Muscle of back (tissue), 13 donors: Measurements from ENCODE around the gene ST8SIA3. TPM values are rescaled to one million over a fixed set of nuclear protein-coding genes. Genes with fewer than 3 reads are reported as not detected.

Experiments used
- DNase-seq, 3 donors: peaks; one replicate each; pipeline versions ENCODE4 v3.0.0 to v3.0.0-alpha.2; 2013
- long read RNA-seq, 9 donors: transcript quantifications; one replicate each; lab custom pipeline, GENCODE V29; 2026
- polyA plus RNA-seq, 10 donors: library from polyadenylated mRNA; unstranded; fragments of 120-200 nt; gene quantifications; one replicate each; pipeline ENCODE4 v1.2.1, GENCODE V29; 2013; ENCODE audit not compliant: insufficient read length in 10 of 10

The ST8SIA3 gene, protein sequence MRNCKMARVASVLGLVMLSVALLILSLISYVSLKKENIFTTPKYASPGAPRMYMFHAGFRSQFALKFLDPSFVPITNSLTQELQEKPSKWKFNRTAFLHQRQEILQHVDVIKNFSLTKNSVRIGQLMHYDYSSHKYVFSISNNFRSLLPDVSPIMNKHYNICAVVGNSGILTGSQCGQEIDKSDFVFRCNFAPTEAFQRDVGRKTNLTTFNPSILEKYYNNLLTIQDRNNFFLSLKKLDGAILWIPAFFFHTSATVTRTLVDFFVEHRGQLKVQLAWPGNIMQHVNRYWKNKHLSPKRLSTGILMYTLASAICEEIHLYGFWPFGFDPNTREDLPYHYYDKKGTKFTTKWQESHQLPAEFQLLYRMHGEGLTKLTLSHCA
- polyA plus RNA-seq = under 1 TPM in 7 of 10 donors, not detected in 3; 0.01 to 0.75 (median 0.10) TPM
- long read RNA-seq, donor 1 = 0 reads
- long read RNA-seq, donor 2 = 0 reads
- long read RNA-seq, donor 3 = 0 reads
- long read RNA-seq, donor 4 = 0 reads
- long read RNA-seq, donor 5 = 0 reads
- long read RNA-seq, donor 6 = 0 reads
- long read RNA-seq, donor 7 = 0 reads
- long read RNA-seq, donor 8 = 0 reads
- long read RNA-seq, donor 9 = 0 reads

DNA sequence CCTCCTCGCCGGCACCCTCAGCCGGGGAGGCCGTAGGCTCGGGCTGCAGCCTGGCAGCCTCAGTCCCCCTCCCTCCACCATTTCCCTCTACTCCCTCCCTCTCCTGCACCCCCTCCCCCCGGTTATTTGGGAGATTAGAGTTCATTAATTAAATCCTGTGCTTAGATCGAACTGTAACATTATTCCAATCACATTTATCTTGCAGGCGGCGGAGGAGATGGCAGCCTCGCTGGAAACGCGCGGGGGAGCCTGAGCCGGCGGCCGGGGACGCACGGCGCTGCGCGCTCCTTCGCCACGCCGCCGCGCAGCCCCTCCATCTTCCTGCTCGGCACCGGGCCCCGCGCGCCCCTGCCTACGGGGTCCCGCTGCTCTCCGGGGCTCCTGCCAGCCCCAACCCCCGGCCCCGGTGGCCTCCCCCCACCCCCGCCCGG is at the start of gene ST8SIA3:
Gene ST8SIA3 (plus strand): TSS at position 287 of the 431 bp plus-strand sequence. CDS start 290 bp downstream, outside the sequence.
- no peak for DNase-seq

DNA sequence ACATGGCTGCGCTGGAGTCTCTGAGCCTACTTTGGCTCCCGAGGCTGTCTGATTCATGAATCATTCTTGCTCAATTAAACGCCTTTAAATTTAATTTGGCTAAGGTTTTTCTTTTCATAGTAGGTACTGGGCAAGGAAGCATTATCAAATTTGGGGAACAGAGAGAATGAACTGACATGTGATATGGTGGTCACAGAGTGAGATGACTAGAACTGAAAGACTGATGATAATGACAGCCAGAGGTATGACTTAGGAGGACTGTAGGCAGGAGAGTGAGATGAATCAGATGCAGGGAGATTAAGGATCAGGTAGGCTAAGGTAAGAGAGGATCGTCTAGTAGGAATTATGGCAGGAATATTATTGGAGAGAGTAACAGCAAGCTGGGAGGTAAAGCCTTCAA is 40.9 kb upstream of the ST8SIA3 start:
- DNase-seq = no peak

DNA sequence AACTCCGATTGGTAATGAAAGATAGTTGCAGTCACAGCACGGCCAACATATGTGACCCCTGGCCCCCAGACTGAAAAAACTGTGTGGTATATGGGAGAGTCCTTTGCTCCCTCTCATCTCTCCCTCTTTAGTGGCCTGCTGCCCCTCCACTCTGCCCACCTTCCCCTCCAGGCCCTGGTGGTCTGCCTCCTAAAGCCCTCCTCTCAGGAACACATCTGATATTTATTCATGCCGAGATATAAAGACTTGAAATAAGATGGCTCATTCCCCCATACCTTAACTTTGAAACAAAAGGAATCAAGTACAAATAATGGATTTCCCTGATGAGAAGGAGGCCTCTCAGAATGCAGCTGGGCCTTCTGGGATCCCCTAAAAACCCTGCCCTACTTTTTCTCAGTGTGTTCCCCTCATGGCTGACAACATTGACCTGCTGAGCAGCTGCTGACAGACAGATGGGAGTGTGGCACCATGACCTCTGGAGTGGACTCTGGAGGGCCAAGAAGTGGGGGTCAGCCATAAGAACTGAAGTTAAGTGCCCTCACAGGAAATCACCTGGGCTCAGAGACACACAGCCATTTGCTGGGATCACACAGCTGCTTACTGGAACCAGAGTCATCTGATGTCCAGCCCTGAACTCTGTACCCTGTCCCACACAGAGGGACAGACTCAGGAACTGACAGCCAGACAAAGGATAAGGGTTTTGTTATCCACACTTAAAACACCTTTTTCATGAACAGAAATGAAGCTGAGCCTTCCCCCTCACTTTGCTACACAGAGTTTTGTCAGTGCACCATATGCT is 39.8 kb upstream of the ST8SIA3 start:
- DNase-seq = no peak

GRCh38 chr18:57320603-57321002 is 31.8 kb upstream of the ST8SIA3 start:
- no peak for DNase-seq

DNA sequence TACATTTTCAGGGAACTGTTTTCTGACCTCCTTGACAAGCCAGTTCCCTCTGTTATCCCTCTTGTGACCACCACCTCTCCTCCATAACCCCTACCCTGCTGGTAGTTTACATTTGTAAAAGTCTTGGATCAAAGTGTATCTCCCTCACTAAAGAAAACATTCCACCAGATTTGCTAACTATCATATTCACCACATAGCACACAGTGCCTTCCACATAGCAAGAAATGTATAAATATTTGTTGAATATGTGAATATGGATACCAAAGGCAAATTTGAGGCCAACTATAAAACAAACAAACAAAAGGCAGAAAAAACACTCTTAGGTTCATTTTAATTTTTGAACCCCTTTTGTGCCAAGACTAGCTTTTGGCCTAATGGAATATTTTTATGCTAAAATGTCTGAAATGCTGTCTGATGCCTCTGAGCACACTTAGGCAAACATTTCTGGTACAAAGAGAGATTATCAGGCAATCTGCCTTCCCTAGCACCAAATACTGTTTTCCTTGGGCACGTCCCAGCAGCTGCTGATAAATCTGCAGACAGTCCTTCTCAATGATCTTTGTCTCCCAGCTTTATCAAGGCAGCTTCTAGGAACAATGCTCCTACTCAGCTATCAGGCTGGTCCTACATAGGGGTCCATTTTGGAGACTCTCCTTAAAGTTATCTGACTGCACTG is 26.7 kb upstream of the ST8SIA3 start:
- DNase-seq = no peak

DNA sequence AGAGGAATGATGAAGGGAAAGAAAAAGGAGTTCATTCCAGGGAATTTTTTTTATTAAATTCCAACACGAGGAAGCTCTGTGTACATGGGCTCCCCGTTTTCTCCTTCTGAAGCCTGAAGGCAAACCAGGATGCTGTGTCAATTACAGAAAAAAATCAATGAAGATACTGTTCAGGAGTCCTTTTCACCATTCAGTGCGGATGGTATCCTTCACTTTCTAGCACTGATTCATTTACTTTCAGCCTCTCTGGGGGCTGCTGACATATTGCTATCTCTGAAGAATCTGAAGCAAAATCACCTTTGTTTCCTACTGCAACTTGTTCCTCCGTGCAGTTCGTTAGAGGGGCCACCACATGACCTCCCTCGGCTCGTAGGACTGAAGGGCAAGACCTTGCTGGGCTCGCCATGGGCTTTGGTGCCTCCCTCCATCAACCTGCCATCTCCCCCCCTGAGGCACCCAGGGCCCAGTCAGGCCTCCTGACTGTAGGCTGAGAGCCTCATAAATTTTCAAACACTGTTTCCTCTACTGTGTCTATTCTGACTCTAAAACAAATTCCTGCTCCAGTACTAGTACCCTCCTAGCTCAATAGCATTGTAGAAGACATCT is 25.5 kb upstream of the ST8SIA3 start:
- DNase-seq = no peak

DNA sequence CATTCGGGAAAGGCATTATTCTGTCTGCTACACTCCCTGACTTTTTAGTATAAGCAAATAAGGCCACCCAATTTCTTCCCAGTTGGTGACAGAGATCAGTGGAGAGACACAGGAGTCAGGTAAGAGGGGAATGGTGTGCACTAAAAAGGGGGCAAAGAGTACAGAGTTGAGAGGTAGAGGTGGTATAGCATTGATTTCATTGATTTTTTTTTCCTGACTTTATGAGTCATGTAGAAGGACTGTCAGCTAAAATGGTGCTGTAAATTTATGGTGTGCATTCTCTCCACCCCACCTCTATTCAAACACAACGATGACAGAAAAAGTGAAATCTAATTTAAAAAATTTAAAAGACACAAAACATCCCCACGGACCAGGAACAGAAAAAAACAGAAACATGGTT is 23.7 kb upstream of the ST8SIA3 start:
- DNase-seq = no peak

DNA sequence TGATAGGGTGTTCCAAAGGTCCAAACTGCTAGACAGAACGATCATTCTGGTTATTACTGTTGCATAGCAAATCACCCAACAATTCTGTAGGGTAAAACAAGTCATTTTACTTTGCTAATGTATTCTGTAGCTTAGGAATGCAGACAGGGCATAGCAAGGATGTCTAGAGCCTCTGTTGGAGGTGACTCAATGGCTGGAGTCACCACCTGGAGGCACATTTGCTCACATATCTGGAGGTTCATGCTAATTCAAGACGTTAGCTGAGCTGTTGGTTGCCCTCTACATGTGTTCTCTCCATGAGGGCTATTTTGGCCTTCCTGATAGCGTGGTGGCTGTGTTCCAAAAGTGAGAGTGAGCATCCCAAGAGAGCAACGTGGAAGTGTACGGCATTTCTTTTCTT is 22.5 kb upstream of the ST8SIA3 start:
- no peak for DNase-seq

GRCh38 chr18:57331718-57332117 is 20.6 kb upstream of the ST8SIA3 start:
- no peak for DNase-seq

GRCh38 chr18:57333940-57334339 is 18.4 kb upstream of the ST8SIA3 start:
- no peak for DNase-seq

GRCh38 chr18:57334383-57334782 is 18.0 kb upstream of the ST8SIA3 start:
- no peak for DNase-seq

DNA sequence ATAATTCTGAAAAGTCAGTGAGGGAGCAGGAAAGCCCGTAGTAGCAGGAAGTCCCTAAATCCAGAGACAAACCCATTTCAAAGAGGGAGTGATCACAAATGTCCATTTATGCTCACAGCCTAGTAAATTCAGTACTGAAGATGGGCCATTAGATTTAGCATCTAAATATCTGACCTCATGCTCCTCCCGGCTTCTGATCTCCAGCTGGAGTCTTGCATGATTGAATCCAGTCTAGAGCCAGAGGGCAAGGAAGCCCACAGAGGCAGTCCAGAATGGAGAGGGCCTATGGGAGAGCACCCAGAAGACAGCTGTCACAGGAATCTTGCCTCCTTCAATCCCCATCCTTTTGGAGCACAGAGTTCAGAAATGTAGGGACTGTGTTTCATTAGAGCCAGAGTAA is 16.0 kb upstream of the ST8SIA3 start:
- no peak for DNase-seq

- DNase-seq = no peak
Observed at GRCh38 chr18:57337890-57338289, 14.5 kb upstream of the ST8SIA3 start.

GRCh38 chr18:57343833-57344232 is 8.5 kb upstream of the ST8SIA3 start:
- DNase-seq = no peak

DNA sequence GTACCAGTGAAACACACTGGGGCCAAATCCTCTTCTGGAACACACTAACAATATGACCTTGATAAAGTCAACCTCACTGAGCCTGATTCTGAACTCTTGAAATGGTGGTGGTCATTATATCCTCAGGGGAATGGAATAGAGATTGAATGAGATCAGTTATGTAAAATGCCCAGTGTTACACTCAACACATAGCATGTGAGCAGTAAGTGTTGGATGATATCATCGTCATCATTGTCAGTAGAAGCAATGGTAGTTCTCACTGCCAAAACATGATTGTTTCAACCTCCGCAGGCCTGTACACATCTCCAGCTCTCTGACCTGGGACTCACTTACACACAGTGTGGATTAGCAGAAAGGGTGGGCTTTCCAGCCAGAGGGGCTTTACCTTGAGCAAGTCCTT is 5.5 kb upstream of the ST8SIA3 start:
- DNase-seq = no peak

DNA sequence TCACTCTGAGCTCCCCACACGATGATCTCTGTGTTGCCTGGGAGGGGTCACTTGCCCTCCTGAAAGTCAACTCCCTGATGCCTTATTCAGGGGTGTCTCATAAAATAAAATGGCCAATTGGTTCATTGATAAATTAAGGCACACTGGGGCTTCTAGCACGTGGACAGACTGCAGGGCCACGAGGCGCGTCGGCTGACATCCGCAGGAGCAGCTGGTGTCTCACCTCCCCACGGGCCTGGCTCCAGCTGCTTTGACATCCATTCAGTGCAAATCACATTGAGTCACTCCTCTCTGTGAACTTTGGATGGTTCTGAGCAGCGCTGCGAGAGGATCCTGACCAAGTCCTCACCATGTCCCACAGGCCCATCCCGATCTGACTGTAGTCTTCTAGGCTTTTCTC is 4.6 kb upstream of the ST8SIA3 start:
- no peak for DNase-seq

- DNase-seq = peak in 1 of 3 donors; percentile 2
Observed at GRCh38 chr18:57352761-57353136, 392 bp downstream of the ST8SIA3 start.

DNA sequence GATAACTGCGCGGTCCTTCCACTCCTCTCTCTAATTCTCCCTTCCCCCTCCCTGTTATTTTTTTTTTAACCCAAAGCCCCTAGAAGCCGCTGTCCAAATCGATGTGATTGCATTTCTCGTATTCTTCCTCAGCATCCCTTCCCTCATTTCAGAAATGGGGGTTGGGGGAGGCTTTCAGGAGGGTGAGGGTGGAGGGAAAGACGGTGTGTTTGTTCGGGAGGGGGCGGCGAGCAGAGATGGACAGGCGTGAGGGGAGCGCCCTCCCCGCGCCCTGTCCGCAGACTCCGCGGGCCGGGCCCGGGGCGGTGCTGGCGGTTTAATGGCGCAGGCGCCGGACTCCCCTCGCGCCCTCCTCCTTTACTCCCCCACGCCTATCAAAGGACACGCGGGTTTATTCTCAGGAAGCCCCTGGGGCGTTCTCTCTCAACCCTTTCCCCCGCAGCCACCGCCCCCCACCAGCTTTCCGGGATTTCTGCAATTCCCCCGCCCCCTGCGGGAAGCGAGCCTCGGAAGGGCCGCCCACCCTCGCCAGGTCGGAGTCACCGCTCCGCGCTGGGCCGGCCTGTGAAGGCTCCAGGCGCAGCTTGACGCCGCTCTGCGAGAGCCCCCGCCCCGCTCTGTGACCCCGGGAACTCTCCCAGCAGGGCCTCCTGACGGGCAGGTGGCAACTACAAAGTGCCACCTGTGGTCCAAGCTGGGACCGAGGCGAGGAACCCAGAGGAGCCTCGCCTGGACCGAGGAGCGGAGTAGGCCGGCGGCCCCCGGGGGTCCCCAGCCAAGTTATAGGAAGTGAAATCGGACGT is 981 bp downstream of the ST8SIA3 start:
- no peak for DNase-seq

- peak; percentile 19 to 73 (median 53) for DNase-seq
Observed at GRCh38 chr18:57353940-57354461, 1.6 kb downstream of the ST8SIA3 start.

- no peak for DNase-seq
Observed at GRCh38 chr18:57359433-57359832, 7.1 kb downstream of the ST8SIA3 start.
